PC-3 (cell line): ENCODE results near the gene LENEP. TPM values are rescaled to one million over a fixed set of nuclear protein-coding genes. Genes with fewer than 3 reads are reported as not detected.

Experiments
- ATAC-seq: fragments of 200-7000 bp; cut with Tn5 transposase; 2 replicates; pipeline ENCODE4 v1.9.1; 2020; ENCODE audit warnings: mild to moderate bottlenecking, moderate library complexity
- BruUV-seq: library from RNA; stranded (reverse); fragments of 400-500 nt; replicated peaks from 2 replicates; lab custom pipeline; 2021; lab: Mats Ljungman, UMichigan
- CTCF ChIA-PET: fragments of 300-600 bp; sonication (Branson Sonifier 250); formaldehyde crosslinking; loops from one replicate; lab custom pipeline; 2022; ENCODE audit warnings: antibody characterized with exemption; lab: Charles Lee
- POLR2A ChIA-PET: fragments of 300-600 bp; sonication (Branson Sonifier 250); formaldehyde crosslinking; loops from one replicate; lab custom pipeline; 2022; ENCODE audit warnings: antibody characterized with exemption; ENCODE audit not compliant: unreplicated experiment; lab: Charles Lee
- DNase-seq: peaks from one replicate; pipeline ENCODE4 v3.0.0-alpha.2; 2015
- H2AFZ ChIP-seq: fragments of 300-600 bp; sonication (generic); 2 replicates; pipeline ENCODE4 v1.6.0; 2016; ENCODE audit warnings: antibody characterized with exemption, low read length
- H3F3A ChIP-seq: fragments of 300-600 bp; sonication (generic); one replicate; pipeline ENCODE4 v1.6.0; 2017; ENCODE audit warnings: antibody characterized with exemption, low read length, control low read depth, mild to moderate bottlenecking; ENCODE audit not compliant: unreplicated experiment
- H3K27ac ChIP-seq: fragments of 300-600 bp; sonication (generic); 2 replicates; pipeline ENCODE4 v1.5.1; 2016; ENCODE audit warnings: mild to moderate bottlenecking, low read length
- H3K27me3 ChIP-seq: fragments of 300-600 bp; sonication (generic); 2 replicates; pipeline ENCODE4 v1.6.1; 2016; ENCODE audit warnings: low read length, mixed read lengths
- H3K36me3 ChIP-seq: fragments of 300-600 bp; sonication (generic); 2 replicates; pipeline ENCODE4 v1.6.1; 2016; ENCODE audit warnings: low read depth, mixed run types, low read length, mixed read lengths
- H3K4me1 ChIP-seq: fragments of 300-600 bp; sonication (generic); 2 replicates; pipeline ENCODE4 v1.5.1; 2016; ENCODE audit warnings: low read length; ENCODE audit not compliant: insufficient read depth
- H3K4me2 ChIP-seq: fragments of 300-600 bp; sonication (generic); 2 replicates; pipeline ENCODE4 v1.6.0; 2016; ENCODE audit warnings: low read length
- H3K4me3 ChIP-seq: fragments of 300-600 bp; sonication (generic); 2 replicates; pipeline ENCODE4 v1.5.1; 2016; ENCODE audit warnings: mild to moderate bottlenecking, low read length, mixed read lengths
- H3K79me2 ChIP-seq: fragments of 300-600 bp; sonication (generic); 2 replicates; pipeline ENCODE4 v1.6.1; 2017; ENCODE audit warnings: low read length, mixed read lengths
- H3K9ac ChIP-seq: fragments of 300-600 bp; sonication (generic); 2 replicates; pipeline ENCODE4 v1.6.0; 2016; ENCODE audit warnings: mild to moderate bottlenecking, low read length
- H3K9me2 ChIP-seq: fragments of 300-600 bp; sonication (generic); replicated peaks from 2 replicates; pipeline ENCODE4 v1.6.1; 2016; ENCODE audit warnings: mixed run types, low read length, mixed read lengths
- H3K9me3 ChIP-seq: fragments of 300-600 bp; sonication (generic); 2 replicates; pipeline ENCODE4 v1.6.1; 2016; ENCODE audit warnings: low read length, mixed read lengths
- H4K20me1 ChIP-seq: fragments of 300-600 bp; sonication (generic); 2 replicates; pipeline ENCODE4 v1.6.1; 2016; ENCODE audit warnings: low read length, mixed read lengths
- EZH2 ChIP-seq: fragments of 300-600 bp; sonication (generic); IDR thresholded peaks from one replicate; pipeline ENCODE4 v1.6.1; 2017; ENCODE audit warnings: antibody characterized with exemption, mild to moderate bottlenecking, low read length; ENCODE audit not compliant: unreplicated experiment
- EZH2phosphoT487 ChIP-seq: fragments of 300-600 bp; sonication (generic); IDR thresholded peaks from 2 replicates; pipeline ENCODE4 v1.6.1; 2018; ENCODE audit warnings: mild to moderate bottlenecking, antibody characterized with exemption, low read length, borderline replicate concordance
- intact Hi-C: fragments of 100-400 bp; cut with micrococcal nuclease; formaldehyde crosslinking; loops from 2 replicates; pipeline ENCODE4 v1.9.0; 2023
- total RNA-seq: library from RNA; depleted of rRNA; stranded (reverse); fragments of >200 nt; gene quantifications from 2 replicates; pipeline ENCODE4 v1.2.3, GENCODE V29; 2014
- TF ChIP-seq, protein P1 (sequence below): fragments of 300-600 bp; sonication (generic); conservative IDR thresholded peaks from 2 replicates; pipeline ENCODE4 v1.5.1; 2017; ENCODE audit warnings: antibody characterized with exemption, low read depth, mild to moderate bottlenecking, low read length

LENEP gene
- total RNA-seq, 1 experiment from 2014 or later = not detected

DNA sequence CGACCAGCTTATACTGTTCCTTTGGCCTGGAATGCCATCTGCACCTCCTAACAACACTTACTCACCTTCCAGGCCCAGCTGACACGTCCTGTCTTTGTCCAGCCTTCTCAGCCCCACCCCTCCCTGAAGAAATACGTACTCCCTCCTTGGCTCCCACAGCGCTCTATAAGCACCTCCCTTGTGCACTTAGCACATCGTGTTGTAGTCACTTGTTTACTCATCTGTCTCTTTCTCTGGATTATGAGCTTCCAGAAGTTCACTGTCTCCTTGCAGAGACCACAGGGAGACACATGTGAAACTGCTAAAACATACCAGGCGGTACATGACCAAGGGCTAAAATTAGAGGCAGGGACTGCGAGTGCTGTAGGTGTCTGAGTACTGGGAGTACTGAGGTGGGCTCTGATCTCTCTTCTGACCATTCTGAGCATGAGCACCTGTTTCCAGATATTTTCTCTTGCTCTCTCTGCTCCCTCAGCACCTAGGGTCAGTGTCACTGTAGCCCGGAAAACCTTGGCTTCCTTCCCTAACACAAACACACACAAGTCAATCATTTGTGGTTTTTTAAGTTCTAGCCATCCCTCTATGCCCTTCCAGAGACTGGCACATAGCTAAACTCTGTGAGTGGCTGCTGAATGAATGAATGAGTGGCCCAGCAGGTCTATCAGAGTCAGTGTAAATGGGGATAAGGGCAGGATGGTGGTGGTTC is 45.4 kb downstream of the LENEP start:
- no peaks in the 10 kb centered on the region for H3K9me3 ChIP-seq
- ATAC-seq (peak; percentile 98), DNase-seq (peak; percentile 89)
- no peaks in the 10 kb centered on the region for H3K27me3 ChIP-seq
- H3K79me2 ChIP-seq = no peaks in the 10 kb centered on the region
- peak overlapping the region; percentile 1; the same call in 1 of the 2 replicates for H3K4me3 ChIP-seq
- TF ChIP-seq EZH2 (no peak), EZH2phosphoT487 (no peak)
- TF ChIP-seq, protein P1, sequence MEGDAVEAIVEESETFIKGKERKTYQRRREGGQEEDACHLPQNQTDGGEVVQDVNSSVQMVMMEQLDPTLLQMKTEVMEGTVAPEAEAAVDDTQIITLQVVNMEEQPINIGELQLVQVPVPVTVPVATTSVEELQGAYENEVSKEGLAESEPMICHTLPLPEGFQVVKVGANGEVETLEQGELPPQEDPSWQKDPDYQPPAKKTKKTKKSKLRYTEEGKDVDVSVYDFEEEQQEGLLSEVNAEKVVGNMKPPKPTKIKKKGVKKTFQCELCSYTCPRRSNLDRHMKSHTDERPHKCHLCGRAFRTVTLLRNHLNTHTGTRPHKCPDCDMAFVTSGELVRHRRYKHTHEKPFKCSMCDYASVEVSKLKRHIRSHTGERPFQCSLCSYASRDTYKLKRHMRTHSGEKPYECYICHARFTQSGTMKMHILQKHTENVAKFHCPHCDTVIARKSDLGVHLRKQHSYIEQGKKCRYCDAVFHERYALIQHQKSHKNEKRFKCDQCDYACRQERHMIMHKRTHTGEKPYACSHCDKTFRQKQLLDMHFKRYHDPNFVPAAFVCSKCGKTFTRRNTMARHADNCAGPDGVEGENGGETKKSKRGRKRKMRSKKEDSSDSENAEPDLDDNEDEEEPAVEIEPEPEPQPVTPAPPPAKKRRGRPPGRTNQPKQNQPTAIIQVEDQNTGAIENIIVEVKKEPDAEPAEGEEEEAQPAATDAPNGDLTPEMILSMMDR = no peak
- intact Hi-C loops = no loop called here
- ChIA-PET CTCF (interaction anchor here (0.6 to 1.6 kb wide), 6 partner anchors 13 to 958 kb away, joined by 3 to 9 read pairs (median 4); partner anchors contain the start of gene ADAM15), POLR2A (interaction anchor here (0.5 to 0.6 kb wide), 3 partner anchors 14 to 946 kb away, joined by 3 to 30 read pairs (median 6); no protein-coding TSS in a partner anchor)
- H2AFZ ChIP-seq = peak overlapping the region; percentile 5
- no peaks in the 10 kb centered on the region for H3F3A ChIP-seq
- H3K27ac ChIP-seq = peak overlapping the region; percentile 44
- H3K4me2 ChIP-seq = peak overlapping the region; percentile 32
- no peak overlapping the region for H3K9ac ChIP-seq
- peaks cover 18% of the 10 kb centered on the region for H3K4me1 ChIP-seq
- no peaks in the 10 kb centered on the region for H3K36me3 ChIP-seq
- no TSS peak for BruUV-seq
- H4K20me1 ChIP-seq = no peaks in the 10 kb centered on the region
- no peaks in the 10 kb centered on the region for H3K9me2 ChIP-seq

DNA sequence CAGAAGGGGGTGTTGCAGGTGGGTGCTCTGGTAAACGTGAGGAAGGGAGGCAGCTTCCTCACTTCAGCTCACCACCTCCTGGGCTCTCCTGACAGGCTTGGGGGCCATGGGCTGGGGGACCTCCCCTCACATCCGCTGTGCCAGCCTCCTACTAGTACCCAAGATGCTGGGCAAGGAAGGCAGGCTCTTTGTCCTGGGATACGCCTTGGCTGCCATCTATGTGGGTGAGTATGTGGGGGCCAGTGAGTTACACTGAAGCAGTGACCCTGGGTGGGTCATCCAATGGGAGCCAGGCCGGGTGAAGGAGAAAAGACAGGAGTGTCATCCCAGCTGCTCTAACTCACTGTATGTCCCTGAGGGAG is 45.9 kb downstream of the LENEP start:
- no peak overlapping the region for H3K4me3 ChIP-seq
- H3K4me1 ChIP-seq = peaks cover 18% of the 10 kb centered on the region
- TF ChIP-seq, protein P1 = no peak
- TF ChIP-seq EZH2 (no peak), EZH2phosphoT487 (no peak)
- H3K36me3 ChIP-seq = no peaks in the 10 kb centered on the region
- peak overlapping the region; percentile 44 for H3K27ac ChIP-seq
- H3K9ac ChIP-seq = no peak overlapping the region
- H3F3A ChIP-seq = no peaks in the 10 kb centered on the region
- no peaks in the 10 kb centered on the region for H3K27me3 ChIP-seq
- H3K9me2 ChIP-seq = no peaks in the 10 kb centered on the region
- ATAC-seq (no peak), DNase-seq (no peak)
- H3K9me3 ChIP-seq = no peaks in the 10 kb centered on the region
- ChIA-PET CTCF (interaction anchor here (0.6 to 1.6 kb wide), 5 partner anchors 12 to 957 kb away, joined by 3 to 9 read pairs (median 4); partner anchors contain the start of gene ADAM15), POLR2A (interaction anchor here (0.5 kb wide), 1 partner anchor 945 kb away, joined by 30 read pairs; no protein-coding TSS in a partner anchor)
- intact Hi-C loops = no loop called here
- H3K79me2 ChIP-seq = no peaks in the 10 kb centered on the region
- H4K20me1 ChIP-seq = no peaks in the 10 kb centered on the region
- no TSS peak for BruUV-seq
- no peak overlapping the region; the same call in 1 of the 2 replicates for H2AFZ ChIP-seq
- peak overlapping the region; percentile 32 for H3K4me2 ChIP-seq
